Activated CD8-positive, alpha-beta T cell treated with anti-CD3 and anti-CD28 coated beads for 36 hours (primary cell): ENCODE measurements around the gene FNIP1. TPM values are rescaled to one million over a fixed set of nuclear protein-coding genes. Genes with fewer than 3 reads are reported as not detected.
A peak's percentile ranks its signal among the peaks of the same experiment; 100 is the strongest.

Source experiments
- ATAC-seq: fragments of 200-7000 bp; cut with Tn5 transposase; one replicate; pipeline ENCODE4 v1.10.0; 2021; ENCODE audit warnings: mild to moderate bottlenecking, moderate library complexity
- CTCF ChIA-PET: fragments of 350-600 bp; sonication (Branson Sonifier 250); formaldehyde crosslinking; loops from one replicate; lab custom pipeline; 2021; ENCODE audit warnings: antibody characterized with exemption; lab: Charles Lee
- POLR2A ChIA-PET: fragments of 350-600 bp; sonication (Branson Sonifier 250); formaldehyde crosslinking; loops from one replicate; lab custom pipeline; 2021; ENCODE audit warnings: antibody characterized with exemption; lab: Charles Lee
- DNase-seq: peaks from one replicate; pipeline ENCODE4 v3.0.0-alpha.2; 2020
- H3K27ac Mint-ChIP-seq: one replicate; pipeline ENCODE4 v1.8.0; 2021; ENCODE audit warnings: mild to moderate bottlenecking, mixed read lengths
- H3K27me3 Mint-ChIP-seq: one replicate; pipeline ENCODE4 v1.8.0; 2021; ENCODE audit warnings: mixed read lengths
- H3K36me3 Mint-ChIP-seq: one replicate; pipeline ENCODE4 v1.8.0; 2021; ENCODE audit warnings: low read depth, mixed read lengths
- H3K4me1 Mint-ChIP-seq: one replicate; pipeline ENCODE4 v1.8.0; 2021; ENCODE audit warnings: low read depth, mixed read lengths
- H3K4me3 Mint-ChIP-seq: one replicate; pipeline ENCODE4 v1.8.0; 2021; ENCODE audit warnings: mild to moderate bottlenecking, moderate library complexity, mixed read lengths
- H3K9me3 Mint-ChIP-seq: one replicate; pipeline ENCODE4 v1.8.0; 2021; ENCODE audit warnings: mixed read lengths
- intact Hi-C: fragments of 100-400 bp; cut with micrococcal nuclease; formaldehyde crosslinking; loops from one replicate; pipeline ENCODE4 v1.10.0; 2022
- total RNA-seq, 2 experiments: library from RNA; stranded (reverse); gene quantifications; one replicate each; pipeline ENCODE4 v1.2.3, GENCODE V29; 2021
- TF ChIP-seq, protein P1 (sequence below): fragments of 200-600 bp; IDR thresholded peaks from one replicate; pipeline ENCODE4 v1.8.0; 2022; ENCODE audit warnings: antibody characterized with exemption, mild to moderate bottlenecking

FNIP1 gene
- total RNA-seq, 2 experiments from 2014 or later: 15.9 to 16.0 TPM

DNA sequence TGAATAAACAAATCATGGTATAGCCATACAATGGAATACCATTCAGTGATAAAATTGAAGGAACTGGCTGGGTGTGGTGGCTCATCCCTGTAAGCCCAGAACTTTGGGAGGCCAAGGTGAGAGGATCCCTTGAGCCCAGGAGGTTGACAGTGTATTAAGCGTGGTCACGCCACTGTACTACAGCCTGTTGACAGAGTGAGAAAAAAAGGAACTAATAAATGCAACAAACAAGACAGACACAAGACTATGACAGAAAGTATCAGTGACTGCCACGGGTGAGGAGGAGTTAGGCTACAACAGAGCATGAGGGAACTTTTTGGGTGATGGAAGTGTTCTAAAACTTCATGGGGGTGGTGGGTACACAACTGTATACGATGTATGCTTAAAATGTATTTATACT is 2.2 kb downstream of the FNIP1 start:
- POLR2A ChIA-PET: no interaction called here
- CTCF ChIA-PET: interaction anchor here (1.0 to 1.1 kb wide), 2 partner anchors 205 to 213 kb away, joined by 3 to 4 read pairs; no protein-coding TSS in a partner anchor

DNA sequence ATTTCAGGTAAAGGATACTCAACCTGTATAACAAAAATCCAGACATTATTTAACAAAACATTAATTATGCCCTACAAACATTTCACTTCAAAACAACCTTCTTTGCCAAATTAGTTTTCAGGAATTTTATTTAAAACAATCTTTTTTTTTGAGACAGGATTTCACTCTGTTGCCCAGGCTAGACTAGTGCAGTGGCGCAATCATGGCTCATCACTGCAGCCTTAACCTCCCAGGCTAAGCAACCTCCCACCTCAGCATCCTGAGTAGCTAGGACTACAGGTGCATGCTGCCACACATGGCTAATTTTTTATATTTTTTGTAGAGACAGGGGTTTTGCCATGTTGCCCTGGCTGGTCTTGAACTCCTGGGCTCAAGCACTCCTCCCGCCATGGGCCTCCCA is 3.9 kb downstream of the FNIP1 start:
- ChIA-PET CTCF (interaction anchor here (0.9 to 1.6 kb wide), 4 partner anchors 16 to 434 kb away, joined by 3 to 5 read pairs (median 4); partner anchors contain the start of gene P4HA2), POLR2A (no interaction called here)
- H3K4me1 Mint-ChIP-seq: peaks cover 46% of the 10 kb centered on the region
- H3K4me3 Mint-ChIP-seq: no peak overlapping the region
- intact Hi-C loops: loop anchor here (10.0 kb wide), 1 partner anchor 208 kb away; no protein-coding TSS in a partner anchor
- no peaks in the 10 kb centered on the region for H3K27me3 Mint-ChIP-seq
- no peak overlapping the region for H3K27ac Mint-ChIP-seq
- TF ChIP-seq, protein P1, sequence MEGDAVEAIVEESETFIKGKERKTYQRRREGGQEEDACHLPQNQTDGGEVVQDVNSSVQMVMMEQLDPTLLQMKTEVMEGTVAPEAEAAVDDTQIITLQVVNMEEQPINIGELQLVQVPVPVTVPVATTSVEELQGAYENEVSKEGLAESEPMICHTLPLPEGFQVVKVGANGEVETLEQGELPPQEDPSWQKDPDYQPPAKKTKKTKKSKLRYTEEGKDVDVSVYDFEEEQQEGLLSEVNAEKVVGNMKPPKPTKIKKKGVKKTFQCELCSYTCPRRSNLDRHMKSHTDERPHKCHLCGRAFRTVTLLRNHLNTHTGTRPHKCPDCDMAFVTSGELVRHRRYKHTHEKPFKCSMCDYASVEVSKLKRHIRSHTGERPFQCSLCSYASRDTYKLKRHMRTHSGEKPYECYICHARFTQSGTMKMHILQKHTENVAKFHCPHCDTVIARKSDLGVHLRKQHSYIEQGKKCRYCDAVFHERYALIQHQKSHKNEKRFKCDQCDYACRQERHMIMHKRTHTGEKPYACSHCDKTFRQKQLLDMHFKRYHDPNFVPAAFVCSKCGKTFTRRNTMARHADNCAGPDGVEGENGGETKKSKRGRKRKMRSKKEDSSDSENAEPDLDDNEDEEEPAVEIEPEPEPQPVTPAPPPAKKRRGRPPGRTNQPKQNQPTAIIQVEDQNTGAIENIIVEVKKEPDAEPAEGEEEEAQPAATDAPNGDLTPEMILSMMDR: no peak
- no peak for ATAC-seq
- H3K36me3 Mint-ChIP-seq: peaks cover 19% of the 10 kb centered on the region
- no peaks in the 10 kb centered on the region for H3K9me3 Mint-ChIP-seq
- no peak for DNase-seq

More for the DNA sequence above, 2.2 kb downstream of the FNIP1 start:
- H3K27me3 Mint-ChIP-seq: no peaks in the 10 kb centered on the region
- no peak overlapping the region for H3K27ac Mint-ChIP-seq
- intact Hi-C loops: loop anchor here (10.0 kb wide), 1 partner anchor 210 kb away; no protein-coding TSS in a partner anchor
- TF ChIP-seq, protein P1: no peak
- peaks cover 17% of the 10 kb centered on the region for H3K36me3 Mint-ChIP-seq
- H3K9me3 Mint-ChIP-seq: no peaks in the 10 kb centered on the region
- no peak for ATAC-seq
- peak overlapping the region; percentile 94 for H3K4me3 Mint-ChIP-seq
- no peak for DNase-seq
- peaks cover 38% of the 10 kb centered on the region for H3K4me1 Mint-ChIP-seq

DNA sequence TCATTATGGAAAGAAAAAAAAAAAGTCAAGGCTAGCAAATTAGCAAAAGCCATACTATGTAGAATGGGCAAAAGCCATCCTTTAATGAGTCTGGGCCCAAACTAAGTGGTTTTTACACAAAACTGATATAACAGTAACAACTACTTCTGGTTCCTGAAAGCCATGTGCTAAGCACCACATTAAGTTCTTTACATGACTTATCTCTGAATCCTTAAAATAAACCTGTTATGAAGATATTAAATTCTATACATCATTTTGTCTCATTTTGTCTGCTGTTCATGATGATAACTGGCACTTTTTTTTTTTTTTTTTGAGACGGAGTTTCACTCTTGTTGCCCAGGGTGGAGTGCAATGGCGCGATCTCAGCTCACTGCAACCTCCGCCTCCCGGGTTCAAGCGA is 5.0 kb downstream of the FNIP1 start:
- CTCF ChIA-PET: no interaction called here
- DNase-seq (no peak), ATAC-seq (no peak)
- H3K9me3 Mint-ChIP-seq: no peaks in the 10 kb centered on the region
- TF ChIP-seq, protein P1: no peak
- no peak overlapping the region for H3K4me3 Mint-ChIP-seq
- intact Hi-C loops: loop anchor here (10.0 kb wide), 1 partner anchor 207 kb away; no protein-coding TSS in a partner anchor
- POLR2A ChIA-PET: no interaction called here
- no peaks in the 10 kb centered on the region for H3K27me3 Mint-ChIP-seq
- peaks cover 54% of the 10 kb centered on the region for H3K4me1 Mint-ChIP-seq
- no peak overlapping the region for H3K27ac Mint-ChIP-seq
- H3K36me3 Mint-ChIP-seq: peaks cover 19% of the 10 kb centered on the region

DNA sequence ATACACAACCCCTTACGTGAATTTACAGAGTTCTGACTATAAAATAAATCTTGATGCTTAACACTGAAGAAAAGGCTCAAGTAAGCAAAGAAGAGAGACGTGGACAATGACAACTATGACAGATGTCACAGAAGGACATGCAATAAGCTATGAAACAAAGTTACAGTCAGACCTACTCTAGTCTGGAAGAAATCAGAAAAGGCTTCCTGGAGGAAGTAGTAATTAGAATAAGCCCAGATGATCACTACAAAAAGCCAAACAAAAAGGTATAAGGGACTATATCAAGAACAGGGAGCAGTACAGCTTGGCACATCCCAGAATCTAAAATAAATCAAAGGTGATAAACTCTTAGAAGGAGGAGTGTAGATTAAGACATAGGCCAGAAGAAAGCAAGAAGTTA is 6.3 kb downstream of the FNIP1 start:
- no peak overlapping the region for H3K27ac Mint-ChIP-seq
- intact Hi-C loops: loop anchor here (10.0 kb wide), 1 partner anchor 206 kb away; no protein-coding TSS in a partner anchor
- H3K9me3 Mint-ChIP-seq: no peaks in the 10 kb centered on the region
- TF ChIP-seq, protein P1: no peak
- no peaks in the 10 kb centered on the region for H3K27me3 Mint-ChIP-seq
- peaks cover 16% of the 10 kb centered on the region for H3K36me3 Mint-ChIP-seq
- H3K4me1 Mint-ChIP-seq: peaks cover 54% of the 10 kb centered on the region
- ATAC-seq: no peak
- no peak overlapping the region for H3K4me3 Mint-ChIP-seq
- no peak for DNase-seq
- ChIA-PET CTCF (no interaction called here), POLR2A (no interaction called here)

DNA sequence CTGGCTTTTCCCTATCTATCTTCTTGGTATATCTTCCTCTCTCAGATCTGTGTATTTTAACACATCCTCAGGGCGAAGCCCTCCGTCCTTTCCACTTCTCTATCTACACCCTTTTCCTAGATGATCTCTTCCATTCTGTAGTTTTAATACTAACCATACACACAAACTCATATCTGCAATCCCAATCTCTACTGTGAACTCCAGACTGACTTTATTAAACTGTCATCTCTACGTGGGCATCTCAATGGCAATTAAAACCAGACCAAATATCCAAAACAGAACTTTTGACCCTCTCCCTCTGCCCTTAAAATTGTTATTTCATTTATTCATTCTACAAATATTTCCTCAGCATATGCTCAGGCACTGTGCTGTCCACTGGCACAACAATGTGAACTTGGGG is 7.1 kb downstream of the FNIP1 start:
- no peak for ATAC-seq
- no peak for DNase-seq
- POLR2A ChIA-PET: no interaction called here
- TF ChIP-seq, protein P1: no peak
- Mint-ChIP-seq H3K9me3 (no peaks in the 10 kb centered on the region), H3K4me1 (peaks cover 47% of the 10 kb centered on the region), H3K4me3 (no peak overlapping the region), H3K27ac (no peak overlapping the region), H3K27me3 (no peaks in the 10 kb centered on the region), H3K36me3 (peaks cover 13% of the 10 kb centered on the region)
- intact Hi-C loops: loop anchor here (10.0 kb wide), 1 partner anchor 205 kb away; no protein-coding TSS in a partner anchor
- CTCF ChIA-PET: no interaction called here
